ELF-1 (cell line): Measurements from ENCODE around the gene KLF11.
"Not testable (repeated sequence)": the region's sequence is repeated elsewhere in the genome, so short reads cannot be mapped to it uniquely, and the experiment has no call there.

ENCODE experiments used
- DNase-seq: peaks from one replicate; pipeline ENCODE4 v3.0.0-alpha.2; 2016; ENCODE audit warnings: low read depth, low spot score

The KLF11 gene

DNA sequence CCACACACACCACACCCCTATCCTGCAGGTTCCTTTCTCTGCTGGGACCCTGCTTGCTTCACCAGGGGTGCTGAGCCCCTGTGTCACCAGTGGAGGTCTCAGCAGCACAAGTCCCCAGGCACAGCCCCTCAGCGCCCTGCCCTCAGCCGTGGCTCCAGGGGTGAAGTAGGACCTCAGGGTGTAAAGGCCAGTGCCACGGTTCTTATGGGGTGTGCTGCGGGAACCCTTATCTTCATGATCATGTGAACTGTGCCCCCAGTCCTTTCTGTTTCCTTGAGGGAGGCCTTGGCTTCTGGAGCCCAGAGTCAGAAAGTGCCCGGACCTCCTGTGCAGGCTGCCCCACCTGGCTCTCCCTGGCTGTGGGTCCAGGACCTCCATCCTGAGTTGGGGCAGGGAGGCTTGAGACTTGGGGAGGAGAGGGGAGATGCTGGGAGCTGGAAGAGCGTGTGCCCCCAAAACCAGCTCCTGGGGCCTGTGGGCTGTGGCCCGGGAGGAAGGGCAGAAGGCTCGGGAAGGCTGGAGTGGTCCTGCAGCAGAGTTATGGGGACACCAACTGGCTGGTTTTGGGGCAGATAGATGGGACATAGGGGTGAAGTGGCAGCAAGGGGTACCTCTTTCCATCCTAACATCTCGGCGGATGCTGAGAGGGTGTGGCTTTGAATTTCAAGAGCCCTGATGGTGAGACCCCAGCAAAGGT lies 20.2 kb upstream of the KLF11 start:
- no peak for DNase-seq

DNA sequence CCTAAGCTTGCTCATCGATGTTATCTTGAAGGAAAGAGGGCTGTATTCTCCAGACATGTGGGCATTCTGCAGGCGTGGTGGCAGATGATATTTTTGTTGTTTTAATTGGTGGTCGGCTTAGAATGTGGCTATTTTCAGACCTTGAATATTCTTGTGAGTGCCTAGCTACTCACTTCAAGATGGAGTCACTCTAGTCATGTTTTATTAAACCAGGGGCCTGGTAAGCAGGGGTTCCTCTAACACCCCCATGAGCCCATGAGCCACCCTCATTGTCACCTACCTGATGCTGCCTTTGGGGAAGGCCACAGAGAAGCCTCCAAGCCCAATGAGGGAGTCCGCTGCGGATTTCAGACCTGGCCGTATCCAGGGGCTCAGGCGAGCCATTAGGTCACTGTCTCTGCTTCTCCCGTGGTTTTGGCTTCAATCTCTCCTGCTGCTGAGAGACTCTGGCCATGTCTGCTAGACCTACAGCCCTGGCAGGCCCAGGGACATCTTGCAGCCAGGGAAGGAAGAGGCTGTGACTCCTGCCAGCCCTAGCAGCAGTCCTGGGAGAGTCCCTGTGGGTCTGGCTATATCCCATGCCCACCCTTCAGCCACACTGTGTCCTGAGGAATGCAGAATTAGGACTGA lies 16.3 kb upstream of the KLF11 start:
- DNase-seq, result no peak

DNA sequence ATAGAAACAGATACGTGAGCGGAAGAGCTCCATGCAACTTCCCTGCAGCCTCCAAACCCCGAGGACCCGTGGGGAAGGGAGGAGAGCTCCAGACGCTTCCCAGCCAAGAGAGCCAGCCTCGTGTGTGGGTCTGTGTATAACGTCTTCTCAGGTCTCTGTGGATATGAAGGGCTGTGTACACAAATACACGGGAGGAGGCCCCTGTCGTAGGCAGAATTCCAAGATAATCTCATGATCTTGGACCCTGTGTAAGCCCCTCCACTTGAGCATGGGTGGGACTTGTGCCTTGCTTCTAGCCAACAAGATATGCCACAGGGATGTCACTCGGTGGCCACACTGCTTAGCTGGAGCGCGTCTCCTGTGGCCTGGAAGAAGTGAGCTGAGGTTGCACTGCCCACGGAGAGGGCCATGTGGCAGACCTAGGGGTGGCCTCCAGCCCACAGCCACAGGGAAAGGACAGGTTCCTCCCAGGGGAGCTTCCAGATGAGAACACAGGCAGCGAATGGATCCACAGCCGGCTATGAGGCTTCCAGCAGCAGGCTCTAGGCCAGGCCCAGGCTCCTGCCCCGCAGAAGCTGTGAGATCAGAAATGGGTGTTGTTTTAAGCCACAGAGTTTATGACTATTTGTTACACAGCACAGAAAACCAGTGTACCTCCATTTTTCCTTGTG lies 15.6 kb upstream of the KLF11 start:
- no peak for DNase-seq

DNA sequence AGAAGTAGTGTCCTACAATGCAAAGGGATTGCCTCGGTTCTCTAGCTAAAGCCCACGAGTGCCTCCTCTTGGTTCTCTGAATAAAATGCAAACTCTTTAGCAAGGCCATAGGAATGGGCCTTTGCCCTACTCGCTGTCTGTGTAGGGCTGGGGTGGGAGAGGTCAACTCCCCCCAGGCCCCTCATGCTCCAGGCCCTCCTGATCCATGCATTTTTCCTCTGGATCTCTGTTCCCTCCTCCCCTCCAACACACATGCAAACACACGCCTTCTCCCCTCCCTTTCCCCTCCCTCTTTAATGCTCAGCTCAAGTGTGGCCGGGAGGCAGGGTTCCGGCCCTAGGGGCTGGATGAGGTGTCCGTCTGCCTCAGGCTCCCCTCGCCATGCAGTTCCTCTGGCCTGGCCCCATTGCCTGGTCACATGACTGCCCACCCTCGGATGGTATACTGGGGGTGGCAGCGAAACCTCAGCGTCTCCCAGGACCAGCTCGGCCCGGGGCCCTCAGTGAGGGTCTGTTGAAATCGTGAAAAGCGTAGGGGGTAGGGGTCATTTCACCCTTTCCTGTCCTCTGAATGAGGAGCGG lies 14.9 kb upstream of the KLF11 start:
- DNase-seq, result peak; percentile 93

DNA sequence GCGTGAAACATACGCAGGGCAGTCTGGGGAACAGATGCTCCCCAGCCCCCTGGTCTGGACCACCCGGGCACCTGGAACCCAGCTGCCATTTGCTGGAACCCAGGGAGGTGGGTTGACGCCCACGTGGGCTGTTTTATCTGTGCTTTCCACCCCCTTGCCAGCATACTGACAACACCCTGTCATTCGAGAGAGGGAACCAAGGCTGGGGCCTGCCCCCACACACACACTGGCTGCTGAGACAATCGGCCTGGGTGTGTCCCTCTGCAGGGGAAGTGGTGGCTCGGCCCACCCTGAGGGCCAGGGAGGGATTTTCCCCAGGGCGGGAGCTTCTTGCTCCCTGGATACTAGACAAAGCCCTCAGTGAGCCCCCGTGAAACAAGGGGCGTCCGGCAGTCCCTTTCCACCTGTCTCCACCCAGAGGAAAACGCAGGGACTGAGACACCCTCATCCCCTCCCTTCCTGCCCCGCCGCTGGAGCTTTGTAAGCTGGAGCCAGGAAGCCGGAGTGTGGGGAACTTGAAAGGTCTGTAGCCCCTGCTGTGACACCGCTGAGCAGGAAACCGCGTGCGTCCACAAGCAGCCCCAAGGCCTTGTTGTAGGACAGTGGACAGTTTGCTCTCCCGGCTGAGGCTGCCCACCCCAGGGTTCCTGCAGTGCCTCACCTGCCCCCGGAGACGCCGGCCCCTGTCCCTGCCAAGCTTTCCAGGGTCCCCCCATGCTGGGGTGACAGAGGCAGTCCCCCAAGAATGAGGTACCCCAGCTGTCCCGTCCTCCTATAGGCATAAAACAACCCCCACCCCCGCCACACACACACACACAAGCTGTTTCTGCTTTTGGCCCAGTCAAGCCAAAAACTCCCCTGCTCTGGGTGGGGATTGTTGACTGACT lies 14.1 kb upstream of the KLF11 start:
- peak; percentile 85 for DNase-seq

DNA sequence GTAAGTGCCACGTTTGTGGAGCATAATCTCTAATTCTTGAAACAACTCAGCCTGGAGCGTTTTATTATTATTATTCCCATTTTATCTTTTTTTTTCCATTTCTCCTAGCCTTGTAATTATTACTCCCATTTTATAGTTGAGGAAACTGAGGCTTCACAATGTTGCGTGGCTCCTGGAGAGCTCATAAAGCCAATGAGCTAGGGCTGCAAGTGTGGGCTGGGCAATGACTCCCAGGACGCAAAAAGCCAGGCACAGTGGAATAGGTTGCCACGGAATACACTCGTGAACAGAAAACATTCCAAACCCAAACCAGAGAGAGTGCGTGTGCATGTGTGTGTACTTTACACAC lies 13.5 kb upstream of the KLF11 start:
- DNase-seq, result no peak

DNA sequence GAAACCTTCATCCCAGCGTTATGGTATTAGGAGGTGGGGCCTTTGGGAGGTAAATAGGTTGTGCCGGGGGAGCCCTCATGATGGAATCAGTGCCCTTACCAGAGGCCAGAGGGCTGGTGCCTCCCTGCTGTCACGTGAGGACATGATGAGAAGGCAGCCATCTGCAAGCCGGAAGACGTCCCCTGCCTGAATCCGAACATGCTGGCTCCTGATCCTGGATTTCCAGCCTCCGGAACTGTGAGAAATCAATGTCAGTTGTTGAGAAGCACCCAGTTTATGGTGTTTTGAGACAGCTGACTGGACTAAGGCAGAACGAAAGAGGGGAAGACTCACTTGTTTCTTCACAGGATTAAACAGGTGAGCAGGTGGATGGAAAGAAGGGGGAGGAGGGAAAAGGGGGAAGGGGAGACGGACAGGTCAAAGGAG lies 13.0 kb upstream of the KLF11 start:
- DNase-seq, result peak; percentile 39

DNA sequence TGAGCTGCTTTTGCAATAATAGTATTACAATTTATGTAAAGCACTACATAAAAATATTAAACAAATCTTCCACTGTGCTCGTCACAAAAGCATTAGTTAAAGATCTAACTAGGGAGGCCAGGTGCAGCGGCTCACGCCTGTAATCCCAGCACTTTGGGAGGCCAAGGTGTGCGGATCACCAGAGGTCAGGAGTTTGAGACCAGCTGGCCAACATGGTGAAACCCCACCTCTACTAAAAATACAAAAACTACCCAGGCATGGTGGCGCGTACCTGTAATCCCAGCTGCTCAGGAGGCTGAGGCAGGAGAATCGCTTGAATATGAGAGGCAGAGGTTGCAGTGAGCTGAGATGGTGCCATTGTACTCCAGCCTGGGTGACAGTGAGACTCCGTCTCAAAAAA lies 12.6 kb upstream of the KLF11 start:
- DNase-seq, result not testable (repeated sequence)

DNA sequence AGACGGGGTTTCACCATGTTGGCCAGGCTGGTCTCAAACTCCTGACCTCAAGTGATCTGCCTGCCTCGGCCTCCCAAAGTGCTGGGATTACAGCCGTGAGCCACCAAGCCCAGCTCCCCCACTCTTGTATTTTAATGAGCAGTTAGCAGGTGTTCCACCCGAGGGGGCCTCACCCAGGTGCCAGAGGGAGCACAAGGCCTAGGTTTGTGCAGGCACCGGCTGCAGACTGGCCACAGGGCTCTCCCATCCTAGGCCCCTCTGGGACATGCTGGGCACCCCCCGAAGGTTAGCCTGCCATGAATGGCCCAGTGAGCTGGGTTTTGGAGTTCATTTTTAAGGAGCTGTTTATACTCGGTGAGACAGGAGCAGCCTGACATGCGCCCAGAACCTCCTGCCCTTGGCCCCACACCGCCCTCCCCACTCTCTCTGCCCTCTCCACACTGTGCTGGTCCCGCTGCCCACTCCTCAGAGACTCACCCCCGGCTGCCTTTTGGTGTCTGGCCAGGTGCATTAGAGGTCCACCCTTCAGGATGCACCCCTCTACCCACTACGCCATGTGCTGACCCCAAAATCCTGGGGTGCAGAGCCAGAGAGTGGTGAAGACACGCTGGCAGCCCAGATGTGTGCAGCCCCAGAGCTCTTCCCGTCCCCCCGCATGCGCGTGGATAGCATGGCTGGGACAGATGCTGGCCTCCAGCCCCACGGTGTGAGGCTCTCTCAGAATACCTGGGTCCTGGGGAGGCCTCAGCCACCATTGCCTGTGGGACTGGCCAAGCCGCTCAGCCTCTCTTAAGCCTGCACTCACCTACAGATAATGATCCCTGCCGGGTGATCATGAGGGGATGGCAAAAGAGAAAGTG lies 11.2 kb upstream of the KLF11 start:
- DNase-seq, result no peak

DNA sequence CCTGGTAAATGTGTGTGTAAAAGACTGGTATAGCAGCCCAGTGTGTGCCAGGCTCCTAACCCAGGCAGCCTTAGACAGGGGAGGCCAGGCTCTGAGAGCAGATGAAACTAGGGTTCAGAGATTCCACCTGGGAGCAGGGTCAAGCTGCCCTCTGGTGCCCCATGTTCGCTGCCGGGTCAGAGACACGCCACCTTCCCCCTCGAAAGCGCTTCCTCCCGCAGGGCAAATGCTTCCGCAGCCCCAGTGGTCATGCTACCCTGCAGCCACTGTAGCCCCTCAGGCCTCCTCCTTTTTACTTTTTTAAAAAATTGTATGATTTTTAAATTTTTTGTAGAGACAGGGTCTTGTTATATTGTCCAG lies 10.6 kb upstream of the KLF11 start:
- DNase-seq, result no peak

DNA sequence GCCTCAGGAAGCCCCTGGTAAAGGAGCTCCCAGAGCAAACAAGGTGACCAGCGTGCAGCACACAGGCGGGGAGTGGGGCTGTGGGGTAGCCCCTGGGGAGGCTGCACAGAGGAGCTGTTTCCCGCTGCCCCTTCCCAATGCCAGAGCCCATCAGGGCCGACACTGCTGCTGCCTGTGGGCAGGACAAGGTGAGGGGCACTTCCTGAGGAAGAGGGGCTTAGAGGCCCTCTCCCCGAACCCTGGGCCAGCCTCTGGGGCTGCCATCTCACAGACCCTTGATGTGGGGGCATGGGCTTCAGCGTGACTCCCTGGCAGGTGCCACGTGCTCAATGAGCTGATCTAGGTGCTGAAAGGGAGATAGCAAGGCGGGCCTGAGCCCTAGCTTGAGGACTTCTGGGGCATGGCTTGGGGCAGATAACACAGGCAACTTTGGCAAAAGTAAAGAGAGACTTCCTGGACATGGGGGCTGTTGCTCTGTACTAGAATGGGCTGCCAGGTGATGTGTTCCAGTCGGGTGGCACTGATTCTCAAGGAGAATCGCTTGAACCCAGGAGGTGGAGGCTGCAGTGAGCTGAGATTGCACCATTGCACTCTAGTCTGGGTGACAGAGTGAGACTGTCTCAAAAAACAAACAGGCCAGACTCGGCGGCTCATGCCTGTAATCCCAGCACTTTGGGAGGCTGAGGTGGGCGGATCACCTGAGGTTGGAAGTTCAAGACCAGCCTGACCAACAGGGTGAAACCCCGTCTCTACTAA lies 9.9 kb upstream of the KLF11 start:
- DNase-seq, result no peak

DNA sequence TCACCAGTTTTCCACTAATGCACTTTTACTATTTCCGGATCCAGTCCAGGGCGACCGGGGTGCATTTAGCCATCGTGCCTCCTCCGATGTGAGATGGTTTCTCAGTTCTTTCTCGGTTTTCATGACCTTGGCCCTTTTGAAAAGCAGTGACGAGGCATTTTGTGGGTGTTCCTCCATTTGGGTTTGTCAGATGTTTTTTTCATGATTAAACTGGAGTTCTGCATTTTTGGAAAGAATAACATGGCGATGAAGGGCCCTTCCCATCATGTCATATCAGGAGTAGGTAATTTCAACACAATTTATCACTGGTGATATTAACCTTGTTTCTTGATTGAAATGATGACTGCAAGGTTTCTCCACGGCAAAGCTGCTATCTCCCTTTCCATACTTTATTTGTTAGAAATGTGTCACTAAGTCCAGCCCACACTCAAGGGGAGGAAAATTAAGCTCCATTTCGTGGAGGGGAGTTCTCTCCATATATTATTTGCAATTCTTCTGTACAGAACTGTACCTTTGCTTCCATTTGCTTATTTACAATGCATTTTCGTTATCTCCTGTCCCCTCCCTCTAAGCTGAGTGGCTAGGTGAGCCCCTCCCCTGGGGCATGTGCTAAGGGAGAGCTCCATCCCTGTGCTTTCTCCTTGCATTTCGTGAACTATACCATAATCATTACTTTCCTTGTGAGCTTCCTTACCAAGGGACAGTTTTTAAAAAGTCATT lies 8.9 kb upstream of the KLF11 start:
- no peak for DNase-seq

DNA sequence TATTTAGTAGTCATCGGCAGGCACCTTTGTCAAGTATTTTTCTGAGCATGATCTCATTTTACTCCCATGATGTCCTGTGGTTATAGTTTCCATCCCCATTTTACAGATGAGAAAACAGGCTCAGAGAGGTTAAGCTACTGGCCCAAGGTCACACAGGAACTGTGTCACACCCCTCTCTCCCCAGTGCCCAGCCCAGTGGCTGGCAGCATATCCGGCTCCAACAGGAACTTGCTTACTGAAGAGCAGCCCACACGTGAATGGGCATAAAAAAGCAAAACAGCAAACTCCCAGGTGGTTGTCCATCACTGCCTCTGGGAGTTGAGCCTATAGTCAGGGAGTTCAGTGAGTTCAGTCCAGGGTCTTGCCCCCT lies 8.3 kb upstream of the KLF11 start:
- DNase-seq, result no peak

DNA sequence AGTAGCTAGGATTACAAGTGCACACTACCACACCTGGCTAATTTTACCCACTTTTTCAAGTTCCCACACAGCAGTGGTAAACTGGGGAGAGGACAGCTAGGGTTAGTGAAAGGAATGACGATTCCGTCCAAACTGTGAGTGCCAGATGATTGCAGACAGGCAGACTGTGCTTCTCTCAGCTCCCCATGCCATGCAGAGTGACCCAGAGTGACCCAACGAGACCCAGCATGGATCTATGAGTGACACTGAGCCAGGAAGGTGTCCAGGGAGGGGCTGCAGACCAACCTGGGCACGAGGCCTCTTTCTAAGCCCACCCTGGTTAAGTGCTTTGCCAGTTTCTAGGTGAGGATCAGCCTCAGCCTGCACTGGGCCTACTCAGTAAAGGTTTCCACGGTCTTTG lies 7.7 kb upstream of the KLF11 start:
- DNase-seq, result no peak

DNA sequence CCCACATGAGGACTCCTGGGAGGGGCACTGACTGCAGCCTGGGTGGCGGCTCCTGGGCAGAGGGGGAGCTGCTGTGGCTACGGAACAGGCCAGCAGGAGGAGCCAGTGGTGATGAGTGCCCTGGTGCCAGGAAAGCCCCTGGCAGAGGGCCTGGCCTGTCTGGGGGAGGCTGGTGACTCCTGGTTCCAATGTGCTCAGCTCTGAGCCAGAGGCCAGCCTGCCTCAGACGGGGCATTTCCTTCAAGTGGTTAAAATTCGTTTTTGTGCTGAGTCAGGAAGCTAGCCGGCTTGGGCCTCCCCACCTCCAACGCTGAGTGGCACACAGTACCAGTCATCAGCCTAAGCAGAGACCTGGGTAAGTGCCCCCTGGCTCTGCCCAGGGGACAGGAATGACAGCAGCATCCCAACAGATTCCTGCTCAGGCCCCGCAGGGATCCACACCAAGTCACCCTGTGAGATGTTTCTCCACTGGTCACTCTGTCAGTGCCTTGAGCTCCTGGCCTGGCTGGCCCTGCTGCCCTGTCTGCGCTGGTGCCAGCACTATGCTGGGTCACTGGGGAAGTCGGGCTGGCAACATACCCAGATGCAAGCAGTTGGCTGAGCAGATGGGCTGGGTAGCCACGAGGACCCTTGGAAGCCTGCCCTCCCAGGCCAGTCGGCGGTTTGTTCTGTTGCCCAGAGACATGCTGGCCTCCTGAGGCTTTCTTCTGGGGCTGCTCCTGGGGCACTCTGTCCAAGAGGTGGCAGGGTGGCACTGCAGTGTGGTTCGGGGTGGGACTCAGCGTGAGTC lies 7.1 kb upstream of the KLF11 start:
- no peak for DNase-seq

DNA sequence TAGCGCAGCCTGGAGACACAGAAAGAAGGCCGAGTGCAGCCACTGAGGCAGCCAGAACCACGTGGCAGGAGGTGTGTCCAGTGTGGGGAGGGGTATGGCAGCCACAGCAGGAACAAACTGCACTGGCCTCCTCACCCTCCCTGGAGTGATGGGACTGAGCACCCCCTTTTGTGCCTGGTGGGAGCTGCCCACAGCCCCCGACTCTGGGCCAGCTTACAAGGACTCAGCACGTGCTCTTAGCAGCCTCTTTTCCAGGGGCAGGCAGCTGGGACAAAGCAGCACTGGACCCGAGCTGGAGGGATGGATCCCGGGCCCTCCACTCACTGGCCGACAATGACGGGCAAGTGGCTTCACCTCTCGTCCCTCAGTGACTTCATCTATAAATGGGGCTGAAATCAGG lies 5.2 kb upstream of the KLF11 start:
- DNase-seq, result no peak

DNA sequence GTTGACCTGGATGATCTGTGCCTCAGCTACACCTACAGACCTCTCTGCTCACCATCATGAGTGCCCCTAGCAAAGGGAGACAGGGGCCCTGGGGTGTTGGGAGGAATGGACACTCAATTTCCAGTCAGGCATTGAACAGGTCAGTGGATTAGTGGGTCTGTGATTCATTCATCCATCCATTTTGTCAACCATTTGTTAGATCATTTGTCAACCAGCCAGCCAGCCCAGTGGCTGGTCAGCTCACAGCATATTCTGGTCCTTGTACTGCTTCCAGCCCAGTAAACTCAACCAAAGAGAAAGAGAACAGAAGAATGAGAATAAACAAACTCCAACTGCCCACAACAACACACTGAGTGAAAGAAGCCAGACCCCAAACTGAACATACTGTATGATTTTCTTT lies 4.6 kb upstream of the KLF11 start:
- DNase-seq, result no peak

DNA sequence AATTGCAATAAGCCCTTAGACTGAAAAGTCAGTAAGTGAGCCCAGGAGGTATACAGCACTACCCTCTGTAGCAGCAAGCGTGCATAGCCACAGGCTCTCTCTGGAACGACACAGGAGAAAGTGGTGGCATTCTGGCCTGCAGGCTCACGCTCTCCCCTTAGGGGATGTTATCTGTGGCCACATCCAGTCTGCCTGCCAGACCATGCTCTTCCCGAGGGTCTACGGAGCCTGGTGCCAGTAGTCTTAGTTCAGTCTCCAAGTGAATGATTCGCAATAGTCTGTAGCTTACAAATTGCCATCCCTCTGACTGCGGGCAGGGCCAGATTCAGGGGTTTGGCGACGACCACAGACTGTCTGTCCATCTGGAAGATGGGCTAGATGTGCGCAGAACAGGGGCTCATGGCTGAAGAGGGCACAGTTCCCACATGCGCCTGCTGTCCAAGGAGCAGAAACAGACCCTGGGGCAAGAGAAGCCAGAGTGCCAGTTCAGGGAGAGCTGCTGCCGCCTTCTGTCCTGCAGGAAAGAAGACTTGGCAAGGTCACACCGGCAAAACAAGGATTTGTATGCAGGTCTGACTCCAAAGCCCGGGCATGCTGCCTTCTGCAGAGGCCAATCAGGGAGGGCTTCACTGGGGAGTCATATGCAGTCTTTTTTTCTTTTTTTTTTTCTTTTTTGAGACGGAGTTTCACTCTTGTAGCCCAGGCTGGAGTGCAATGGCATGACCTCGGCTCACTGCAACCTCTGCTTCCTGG lies 3.5 kb upstream of the KLF11 start:
- peak; percentile 41 for DNase-seq
